Measurements from ENCODE around the gene SLC35A3. TPM values are rescaled to one million over a fixed set of nuclear protein-coding genes. Genes with fewer than 3 reads are reported as not detected.
"Not testable (repeated sequence)": the region's sequence is repeated elsewhere in the genome, so short reads cannot be mapped to it uniquely, and the experiment has no call there.

SLC35A3 gene
- total RNA-seq, 1 donor = 24.6 TPM

DNA sequence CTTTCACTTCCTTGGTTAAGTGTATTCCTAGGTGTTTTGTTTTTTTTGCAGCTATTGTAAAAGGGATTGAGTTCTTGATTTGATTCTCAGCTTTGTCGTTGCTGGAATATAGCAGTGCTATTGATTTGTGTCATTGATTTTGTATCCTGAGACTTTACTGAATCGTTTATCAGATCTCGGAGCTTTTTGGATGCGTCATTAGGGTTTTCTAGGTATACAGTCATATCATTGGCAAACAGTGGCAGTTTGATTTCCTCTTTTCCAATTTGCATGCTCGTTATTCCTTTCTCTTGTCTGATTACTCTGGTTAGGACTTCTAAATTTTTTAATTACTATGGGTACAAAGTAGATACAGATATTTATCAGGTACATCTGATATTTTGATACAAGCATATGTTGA lies 75.4 kb downstream of the SLC35A3 start:
- H3K79me2 ChIP-seq (ENCODE audit: insufficient read depth, low read length) = peaks cover 99% of the 10 kb centered on the region
- no peak overlapping the region for H3K27ac ChIP-seq (ENCODE audit: low read depth, low read length)
- no peaks in the 10 kb centered on the region for H3K36me3 ChIP-seq (ENCODE audit: insufficient read depth, low read length)
- DNase-seq (ENCODE audit: insufficient read length, low spot score, missing footprints) = no peak
- no peaks in the 10 kb centered on the region for H3K9me3 ChIP-seq (ENCODE audit: low read depth, low read length)
- peaks cover 1% of the 10 kb centered on the region for H3K4me1 ChIP-seq (ENCODE audit: insufficient read depth, low read length)
- H3K4me3 ChIP-seq (ENCODE audit: insufficient read depth, low read length) = no peak overlapping the region
- no peak overlapping the region for H2AFZ ChIP-seq (ENCODE audit: low read length)
- no peaks in the 10 kb centered on the region for H3K27me3 ChIP-seq (ENCODE audit: insufficient read depth, low read length)
- TF ChIP-seq, protein P1, sequence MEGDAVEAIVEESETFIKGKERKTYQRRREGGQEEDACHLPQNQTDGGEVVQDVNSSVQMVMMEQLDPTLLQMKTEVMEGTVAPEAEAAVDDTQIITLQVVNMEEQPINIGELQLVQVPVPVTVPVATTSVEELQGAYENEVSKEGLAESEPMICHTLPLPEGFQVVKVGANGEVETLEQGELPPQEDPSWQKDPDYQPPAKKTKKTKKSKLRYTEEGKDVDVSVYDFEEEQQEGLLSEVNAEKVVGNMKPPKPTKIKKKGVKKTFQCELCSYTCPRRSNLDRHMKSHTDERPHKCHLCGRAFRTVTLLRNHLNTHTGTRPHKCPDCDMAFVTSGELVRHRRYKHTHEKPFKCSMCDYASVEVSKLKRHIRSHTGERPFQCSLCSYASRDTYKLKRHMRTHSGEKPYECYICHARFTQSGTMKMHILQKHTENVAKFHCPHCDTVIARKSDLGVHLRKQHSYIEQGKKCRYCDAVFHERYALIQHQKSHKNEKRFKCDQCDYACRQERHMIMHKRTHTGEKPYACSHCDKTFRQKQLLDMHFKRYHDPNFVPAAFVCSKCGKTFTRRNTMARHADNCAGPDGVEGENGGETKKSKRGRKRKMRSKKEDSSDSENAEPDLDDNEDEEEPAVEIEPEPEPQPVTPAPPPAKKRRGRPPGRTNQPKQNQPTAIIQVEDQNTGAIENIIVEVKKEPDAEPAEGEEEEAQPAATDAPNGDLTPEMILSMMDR (IDR thresholded peaks at IDR 0.05; ENCODE audit: extremely low read depth, low read depth, low read length) = no peak
- peaks cover 34% of the 10 kb centered on the region for H4K20me1 ChIP-seq (ENCODE audit: insufficient read depth, low read length)
- H3K4me2 ChIP-seq (ENCODE audit: insufficient read depth, low read length) = no peak overlapping the region

DNA sequence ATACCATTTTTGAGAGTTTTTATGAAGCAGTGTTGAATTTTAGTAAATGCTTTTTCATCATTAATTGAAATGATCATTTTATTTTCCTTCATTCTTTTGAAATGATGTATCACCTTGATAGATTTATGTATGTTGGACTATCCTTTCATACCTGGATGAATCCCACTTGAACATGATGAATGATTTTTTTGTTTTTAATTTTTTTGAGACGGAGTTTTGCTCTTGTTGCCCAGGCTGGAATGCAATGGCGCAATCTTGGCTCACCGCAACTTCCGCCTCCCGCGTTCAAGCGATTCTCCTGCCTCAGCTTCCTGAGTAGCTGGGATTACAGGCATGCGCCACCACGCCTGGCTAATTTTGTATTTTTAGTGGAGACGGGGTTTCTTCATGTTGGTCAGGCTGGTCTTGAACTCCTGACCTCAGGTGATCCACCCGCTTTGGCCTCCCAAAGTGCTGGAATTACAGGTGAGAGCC lies 77.5 kb downstream of the SLC35A3 start:
- Histone ChIP-seq H4K20me1 (ENCODE audit: insufficient read depth, low read length) (peaks cover 29% of the 10 kb centered on the region), H3K79me2 (ENCODE audit: insufficient read depth, low read length) (peaks cover 92% of the 10 kb centered on the region)
- not testable (repeated sequence) for H3K27me3 ChIP-seq (ENCODE audit: insufficient read depth, low read length); H3K27ac ChIP-seq (ENCODE audit: low read depth, low read length); H3K36me3 ChIP-seq (ENCODE audit: insufficient read depth, low read length); H3K4me2 ChIP-seq (ENCODE audit: insufficient read depth, low read length); H3K9me3 ChIP-seq (ENCODE audit: low read depth, low read length); DNase-seq (ENCODE audit: insufficient read length, low spot score, missing footprints); H3K4me1 ChIP-seq (ENCODE audit: insufficient read depth, low read length); H3K4me3 ChIP-seq (ENCODE audit: insufficient read depth, low read length); H2AFZ ChIP-seq (ENCODE audit: low read length)

DNA sequence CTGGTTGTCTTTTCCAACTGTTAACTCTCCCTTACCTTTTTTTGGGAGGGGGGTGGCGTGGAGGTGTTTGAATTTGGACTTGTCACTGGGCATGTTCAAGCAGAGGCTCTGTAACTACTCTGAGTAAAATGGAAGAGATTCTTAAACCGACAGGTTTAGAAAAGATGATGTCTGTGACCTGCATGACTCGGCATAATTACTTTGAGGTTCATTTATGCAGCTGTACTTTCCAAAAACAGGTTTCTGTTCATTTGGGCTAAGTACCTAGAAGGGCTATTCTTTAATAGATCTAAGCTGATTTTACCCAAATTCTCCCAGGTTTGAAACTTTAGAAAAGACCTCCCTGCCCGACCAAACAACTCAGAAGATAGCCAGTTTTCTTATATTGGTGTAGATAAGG lies 80.3 kb downstream of the SLC35A3 start:
- no peaks in the 10 kb centered on the region for H3K4me1 ChIP-seq (ENCODE audit: insufficient read depth, low read length)
- H3K27ac ChIP-seq (ENCODE audit: low read depth, low read length) = no peak overlapping the region
- H3K4me3 ChIP-seq (ENCODE audit: insufficient read depth, low read length) = no peak overlapping the region
- peaks cover 17% of the 10 kb centered on the region for H4K20me1 ChIP-seq (ENCODE audit: insufficient read depth, low read length)
- no peak overlapping the region for H2AFZ ChIP-seq (ENCODE audit: low read length)
- no peaks in the 10 kb centered on the region for H3K27me3 ChIP-seq (ENCODE audit: insufficient read depth, low read length)
- TF ChIP-seq, protein P1 (IDR thresholded peaks at IDR 0.05; ENCODE audit: extremely low read depth, low read depth, low read length) = no peak
- H3K9me3 ChIP-seq (ENCODE audit: low read depth, low read length) = no peaks in the 10 kb centered on the region
- H3K79me2 ChIP-seq (ENCODE audit: insufficient read depth, low read length) = peaks cover 83% of the 10 kb centered on the region
- no peaks in the 10 kb centered on the region for H3K36me3 ChIP-seq (ENCODE audit: insufficient read depth, low read length)
- H3K4me2 ChIP-seq (ENCODE audit: insufficient read depth, low read length) = no peak overlapping the region
- DNase-seq (ENCODE audit: insufficient read length, low spot score, missing footprints) = no peak

DNA sequence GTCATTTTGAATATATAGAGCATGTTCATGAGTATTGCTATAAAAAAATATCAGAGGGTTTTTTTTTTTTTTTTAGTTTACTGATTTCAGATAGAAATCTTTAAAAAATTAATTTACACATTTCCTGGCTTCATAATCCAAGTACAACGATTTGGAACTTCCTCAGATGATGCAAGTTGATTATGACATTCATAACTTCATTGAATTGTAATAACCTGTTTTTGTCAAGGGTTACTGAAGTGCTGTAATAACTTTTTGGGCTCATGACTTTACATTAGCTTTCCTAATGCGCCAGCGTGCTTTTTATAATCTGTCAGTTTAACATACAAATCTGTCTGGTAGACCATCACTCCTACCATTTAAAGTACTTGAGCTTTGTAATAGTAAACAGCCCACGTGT lies 81.6 kb downstream of the SLC35A3 start:
- Histone ChIP-seq H3K4me3 (ENCODE audit: insufficient read depth, low read length) (no peak overlapping the region), H4K20me1 (ENCODE audit: insufficient read depth, low read length) (peaks cover 17% of the 10 kb centered on the region), H3K27ac (ENCODE audit: low read depth, low read length) (no peak overlapping the region), H2AFZ (ENCODE audit: low read length) (no peak overlapping the region), H3K9me3 (ENCODE audit: low read depth, low read length) (no peaks in the 10 kb centered on the region), H3K27me3 (ENCODE audit: insufficient read depth, low read length) (no peaks in the 10 kb centered on the region), H3K4me2 (ENCODE audit: insufficient read depth, low read length) (no peak overlapping the region), H3K4me1 (ENCODE audit: insufficient read depth, low read length) (no peaks in the 10 kb centered on the region), H3K79me2 (ENCODE audit: insufficient read depth, low read length) (peaks cover 79% of the 10 kb centered on the region), H3K36me3 (ENCODE audit: insufficient read depth, low read length) (no peaks in the 10 kb centered on the region)
- DNase-seq (ENCODE audit: insufficient read length, low spot score, missing footprints) = no peak
- TF ChIP-seq, protein P1 (IDR thresholded peaks at IDR 0.05; ENCODE audit: extremely low read depth, low read depth, low read length) = no peak

Data from osteoblast (primary cell).